Progenitor cell of endocrine pancreas (in vitro differentiated cells): ENCODE data around the gene EML6. TPM values are rescaled to one million over a fixed set of nuclear protein-coding genes. Genes with fewer than 3 reads are reported as not detected.

Experiments used
- DNase-seq: peaks from one replicate; pipeline ENCODE4 v3.0.0; 2021; ENCODE audit warnings: low spot score; ENCODE audit not compliant: unreplicated experiment
- H3K27ac Mint-ChIP-seq: 2 replicates; pipeline ENCODE4 v1.8.0; 2021; ENCODE audit warnings: mild to moderate bottlenecking, moderate library complexity, mixed read lengths
- H3K27me3 Mint-ChIP-seq: 2 replicates; pipeline ENCODE4 v1.8.0; 2021; ENCODE audit warnings: mixed read lengths
- H3K36me3 Mint-ChIP-seq: 2 replicates; pipeline ENCODE4 v1.8.0; 2022; ENCODE audit warnings: mixed read lengths; ENCODE audit not compliant: insufficient read depth
- H3K4me1 Mint-ChIP-seq: 2 replicates; pipeline ENCODE4 v1.8.0; 2021; ENCODE audit warnings: low read depth, mixed read lengths
- H3K4me3 Mint-ChIP-seq: 2 replicates; pipeline ENCODE4 v1.8.0; 2021; ENCODE audit warnings: low read depth, mild to moderate bottlenecking, moderate library complexity, mixed read lengths
- H3K9me3 Mint-ChIP-seq: 2 replicates; pipeline ENCODE4 v1.8.0; 2021; ENCODE audit warnings: low read depth, mixed read lengths
- total RNA-seq: library from RNA; stranded (reverse); gene quantifications from 2 replicates; pipeline ENCODE4 v1.2.1, GENCODE V29; 2021
- TF ChIP-seq, protein P1 (sequence below): fragments of 200-600 bp; sonication (generic); IDR thresholded peaks from one replicate; pipeline ENCODE4 v1.5.0; 2021; ENCODE audit warnings: antibody characterized with exemption, mild to moderate bottlenecking; ENCODE audit not compliant: unreplicated experiment

Gene EML6
- total RNA-seq, 1 donor from 2014 or later = 2.6 TPM

DNA sequence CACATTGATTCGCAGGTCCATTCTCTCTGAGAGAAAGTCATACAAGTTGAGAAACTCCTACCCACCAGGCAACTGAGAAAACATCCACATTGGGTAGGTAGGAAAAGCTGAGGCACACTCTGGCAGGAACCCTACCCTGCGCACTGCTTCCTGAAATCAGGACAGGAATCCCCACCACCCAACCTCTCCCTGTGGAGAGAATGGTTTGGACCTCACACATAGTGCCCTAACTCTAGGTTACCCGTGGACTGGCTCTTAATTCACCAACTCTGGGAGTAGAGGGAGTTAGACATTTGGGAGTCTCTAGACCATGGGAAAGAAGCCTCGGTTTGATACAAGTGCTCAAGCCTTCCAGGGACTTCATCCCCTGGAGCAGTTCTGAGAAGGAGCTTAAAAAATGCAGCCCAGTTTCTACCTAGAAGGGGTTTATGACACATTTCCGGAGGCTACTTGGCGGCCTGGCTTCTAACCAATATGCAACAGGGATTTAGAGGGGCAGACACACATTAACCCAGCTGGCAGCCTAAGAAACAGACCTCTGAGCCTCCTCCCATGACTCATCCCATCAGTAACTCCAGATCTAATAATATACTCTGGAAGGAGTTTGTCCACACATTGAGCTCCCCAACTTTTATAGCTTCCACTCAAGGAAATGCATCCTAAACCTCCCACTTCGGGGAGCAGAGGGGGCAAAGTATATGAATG is 136.7 kb downstream of the EML6 start:
- H3K27ac Mint-ChIP-seq = no peak overlapping the region

DNA sequence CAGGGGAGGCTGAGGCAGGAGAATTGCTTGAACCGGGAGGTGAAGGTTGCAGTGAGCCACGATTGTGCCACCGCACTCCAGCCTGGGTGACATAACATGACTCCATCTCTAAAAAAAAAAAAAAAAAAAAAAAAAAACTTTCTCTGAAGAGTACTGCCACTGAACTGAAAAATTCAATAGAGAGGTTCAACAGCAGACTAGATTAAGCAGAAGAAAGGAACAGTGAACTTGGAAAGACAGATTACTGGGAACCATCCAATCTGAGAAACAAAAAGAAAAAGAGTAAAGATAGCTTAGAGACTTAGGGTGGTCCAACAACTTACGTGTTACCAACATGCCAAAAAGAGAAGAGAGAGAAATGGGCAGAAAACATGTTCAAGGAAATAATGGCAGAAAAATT is 138.8 kb downstream of the EML6 start:
- Mint-ChIP-seq H3K27ac (no peak overlapping the region), H3K4me1 (no peaks in the 10 kb centered on the region)
- TF ChIP-seq, protein P1, sequence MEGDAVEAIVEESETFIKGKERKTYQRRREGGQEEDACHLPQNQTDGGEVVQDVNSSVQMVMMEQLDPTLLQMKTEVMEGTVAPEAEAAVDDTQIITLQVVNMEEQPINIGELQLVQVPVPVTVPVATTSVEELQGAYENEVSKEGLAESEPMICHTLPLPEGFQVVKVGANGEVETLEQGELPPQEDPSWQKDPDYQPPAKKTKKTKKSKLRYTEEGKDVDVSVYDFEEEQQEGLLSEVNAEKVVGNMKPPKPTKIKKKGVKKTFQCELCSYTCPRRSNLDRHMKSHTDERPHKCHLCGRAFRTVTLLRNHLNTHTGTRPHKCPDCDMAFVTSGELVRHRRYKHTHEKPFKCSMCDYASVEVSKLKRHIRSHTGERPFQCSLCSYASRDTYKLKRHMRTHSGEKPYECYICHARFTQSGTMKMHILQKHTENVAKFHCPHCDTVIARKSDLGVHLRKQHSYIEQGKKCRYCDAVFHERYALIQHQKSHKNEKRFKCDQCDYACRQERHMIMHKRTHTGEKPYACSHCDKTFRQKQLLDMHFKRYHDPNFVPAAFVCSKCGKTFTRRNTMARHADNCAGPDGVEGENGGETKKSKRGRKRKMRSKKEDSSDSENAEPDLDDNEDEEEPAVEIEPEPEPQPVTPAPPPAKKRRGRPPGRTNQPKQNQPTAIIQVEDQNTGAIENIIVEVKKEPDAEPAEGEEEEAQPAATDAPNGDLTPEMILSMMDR = no peak

More for the DNA sequence above, 136.7 kb downstream of the EML6 start:
- H3K36me3 Mint-ChIP-seq = no peaks in the 10 kb centered on the region
- H3K9me3 Mint-ChIP-seq = no peaks in the 10 kb centered on the region
- H3K4me3 Mint-ChIP-seq = no peak overlapping the region
- DNase-seq = no peak
- TF ChIP-seq, protein P1 = no peak
- H3K27me3 Mint-ChIP-seq = no peaks in the 10 kb centered on the region
- H3K4me1 Mint-ChIP-seq = no peaks in the 10 kb centered on the region

DNA sequence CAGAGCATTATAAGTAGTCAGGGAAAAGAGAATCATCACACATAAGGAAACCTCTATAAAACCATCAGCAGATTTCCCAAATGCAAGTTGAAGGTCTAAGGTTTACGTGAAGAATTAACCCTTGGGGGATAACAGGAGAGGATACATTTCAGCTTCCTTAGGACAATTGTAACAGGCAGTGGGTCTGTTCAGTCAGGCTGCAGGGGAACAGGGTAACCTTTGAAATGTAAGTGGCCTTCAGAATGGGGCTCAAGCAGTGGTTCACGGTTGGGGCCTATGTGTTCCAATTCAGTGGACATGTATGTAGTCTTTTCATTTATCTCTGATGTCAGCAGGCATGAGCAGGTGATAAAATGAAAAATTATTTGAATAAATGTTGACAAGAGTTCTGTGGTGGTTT is 139.3 kb downstream of the EML6 start:
- Mint-ChIP-seq H3K27ac (no peak overlapping the region), H3K4me3 (no peak overlapping the region), H3K27me3 (no peaks in the 10 kb centered on the region), H3K4me1 (no peaks in the 10 kb centered on the region), H3K36me3 (no peaks in the 10 kb centered on the region), H3K9me3 (no peaks in the 10 kb centered on the region)
- no peak for DNase-seq
- TF ChIP-seq, protein P1 = no peak

More for the DNA sequence above, 138.8 kb downstream of the EML6 start:
- Mint-ChIP-seq H3K36me3 (no peaks in the 10 kb centered on the region), H3K4me3 (no peak overlapping the region), H3K27me3 (no peaks in the 10 kb centered on the region), H3K9me3 (no peaks in the 10 kb centered on the region)
- DNase-seq = no peak

DNA sequence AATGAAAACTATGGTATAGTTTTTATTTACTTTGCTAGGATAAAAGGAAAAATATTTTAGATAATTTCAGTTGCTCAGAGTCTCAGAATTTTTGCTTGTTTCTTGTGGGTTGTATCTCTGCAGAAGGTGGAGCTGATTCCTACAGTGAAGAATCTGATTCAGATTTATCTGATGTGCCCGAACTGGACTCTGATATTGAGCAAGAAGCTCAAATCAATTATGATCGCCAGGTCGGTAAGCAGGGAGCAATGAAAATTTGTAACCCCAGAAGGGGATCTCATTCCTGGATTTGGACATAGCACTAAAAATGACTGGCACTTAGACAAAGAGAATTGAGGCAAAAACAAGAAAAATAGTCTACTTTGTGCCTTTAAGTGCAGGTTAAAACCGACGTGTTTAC is 140.2 kb downstream of the EML6 start:
- H3K9me3 Mint-ChIP-seq = no peaks in the 10 kb centered on the region
- H3K4me3 Mint-ChIP-seq = no peak overlapping the region
- H3K27ac Mint-ChIP-seq = no peak overlapping the region
- TF ChIP-seq, protein P1 = no peak
- DNase-seq = no peak
- no peaks in the 10 kb centered on the region for H3K36me3 Mint-ChIP-seq
- no peaks in the 10 kb centered on the region for H3K27me3 Mint-ChIP-seq
- H3K4me1 Mint-ChIP-seq = no peaks in the 10 kb centered on the region

DNA sequence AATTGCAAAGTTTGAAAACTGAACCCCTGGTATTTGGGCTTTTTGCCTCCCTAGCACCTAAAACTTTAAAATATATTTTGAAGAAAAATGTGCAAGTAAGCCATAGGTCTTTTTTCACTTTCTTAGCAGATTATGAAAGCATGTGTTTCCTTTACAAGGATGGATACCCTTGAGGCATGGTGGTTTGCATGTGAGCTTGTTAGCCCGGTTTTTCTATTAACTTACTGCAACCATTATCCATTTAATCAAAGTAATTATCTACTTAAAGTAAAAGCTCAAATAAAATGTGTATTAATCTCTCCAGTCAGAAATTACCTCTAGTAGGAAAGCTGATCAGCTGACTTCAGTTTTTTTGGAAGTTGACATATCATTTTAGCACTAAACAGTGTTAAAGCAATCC is 140.6 kb downstream of the EML6 start:
- H3K4me3 Mint-ChIP-seq = no peak overlapping the region
- no peaks in the 10 kb centered on the region for H3K27me3 Mint-ChIP-seq
- H3K4me1 Mint-ChIP-seq = no peaks in the 10 kb centered on the region
- H3K9me3 Mint-ChIP-seq = no peaks in the 10 kb centered on the region
- no peaks in the 10 kb centered on the region for H3K36me3 Mint-ChIP-seq
- TF ChIP-seq, protein P1 = no peak
- no peak for DNase-seq
- H3K27ac Mint-ChIP-seq = no peak overlapping the region
